MM.1S (cell line): ENCODE measurements around the gene ASCC2.

Experiments used
- EZH2 ChIP-seq: fragments of 300-600 bp; sonication (generic); optimal IDR thresholded peaks from 2 replicates; pipeline ENCODE3; 2017; ENCODE audit warnings: low read depth, mild to moderate bottlenecking, antibody characterized with exemption, low read length, mixed read lengths
- EZH2phosphoT487 ChIP-seq: fragments of 300-600 bp; sonication (generic); IDR thresholded peaks from 2 replicates; pipeline ENCODE4 v1.6.1; 2018; ENCODE audit warnings: antibody characterized with exemption, low read length
- TF ChIP-seq, protein P1 (sequence below): fragments of 300-600 bp; sonication (generic); IDR thresholded peaks from 2 replicates; pipeline ENCODE4 v1.5.1; 2016; ENCODE audit warnings: antibody characterized with exemption, low read length, mixed read lengths

GRCh38 chr22:29816980-29817379 is 21.1 kb downstream of the ASCC2 start:
- TF ChIP-seq, protein P1, sequence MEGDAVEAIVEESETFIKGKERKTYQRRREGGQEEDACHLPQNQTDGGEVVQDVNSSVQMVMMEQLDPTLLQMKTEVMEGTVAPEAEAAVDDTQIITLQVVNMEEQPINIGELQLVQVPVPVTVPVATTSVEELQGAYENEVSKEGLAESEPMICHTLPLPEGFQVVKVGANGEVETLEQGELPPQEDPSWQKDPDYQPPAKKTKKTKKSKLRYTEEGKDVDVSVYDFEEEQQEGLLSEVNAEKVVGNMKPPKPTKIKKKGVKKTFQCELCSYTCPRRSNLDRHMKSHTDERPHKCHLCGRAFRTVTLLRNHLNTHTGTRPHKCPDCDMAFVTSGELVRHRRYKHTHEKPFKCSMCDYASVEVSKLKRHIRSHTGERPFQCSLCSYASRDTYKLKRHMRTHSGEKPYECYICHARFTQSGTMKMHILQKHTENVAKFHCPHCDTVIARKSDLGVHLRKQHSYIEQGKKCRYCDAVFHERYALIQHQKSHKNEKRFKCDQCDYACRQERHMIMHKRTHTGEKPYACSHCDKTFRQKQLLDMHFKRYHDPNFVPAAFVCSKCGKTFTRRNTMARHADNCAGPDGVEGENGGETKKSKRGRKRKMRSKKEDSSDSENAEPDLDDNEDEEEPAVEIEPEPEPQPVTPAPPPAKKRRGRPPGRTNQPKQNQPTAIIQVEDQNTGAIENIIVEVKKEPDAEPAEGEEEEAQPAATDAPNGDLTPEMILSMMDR = no peak
- TF ChIP-seq EZH2phosphoT487 (no peak), EZH2 (no peak)
